ENCODE measurements around the gene OSBPL6.

DNA sequence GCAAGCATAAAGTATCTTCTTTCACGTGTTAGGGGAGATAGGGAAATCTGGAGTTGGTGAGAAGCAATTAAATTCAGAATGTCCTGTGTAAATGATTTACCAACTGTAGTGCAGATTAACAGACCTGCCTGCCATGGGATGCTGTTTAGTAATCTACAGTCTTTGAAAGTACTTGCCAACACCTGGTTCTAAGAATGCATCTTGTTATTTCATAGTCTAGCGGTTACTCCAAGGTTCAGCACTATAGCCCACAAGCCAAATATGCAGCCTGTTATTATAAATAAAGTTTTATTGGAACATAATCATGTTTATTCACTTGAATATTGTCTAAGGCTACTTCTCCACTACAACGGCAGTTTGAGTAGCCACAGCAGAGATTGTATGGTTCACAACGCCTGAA, 100.8 kb downstream of the OSBPL6 start:
- no peak for TF ChIP-seq CTCF (conservative IDR thresholded peaks at IDR 0.05; ENCODE audit: low read length)
- no peak for TF ChIP-seq EZH2phosphoT487 (IDR thresholded peaks at IDR 0.05; ENCODE audit: borderline replicate concordance)
